GM12892 (cell line): ENCODE data around the gene ITIH4.

ENCODE experiments used
- POLR2A ChIP-seq: IDR thresholded peaks from 2 replicates; pipeline ENCODE4 v1.6.1; 2011; ENCODE audit warnings: low read depth, low read length, control low read depth
- POLR2AphosphoS5 ChIP-seq: IDR thresholded peaks from 2 replicates; pipeline ENCODE4 v1.6.1; 2011; ENCODE audit warnings: low read depth, low read length, control low read depth
- TAF1 ChIP-seq: IDR thresholded peaks from 2 replicates; pipeline ENCODE4 v1.6.1; 2011; ENCODE audit warnings: low read depth, mild to moderate bottlenecking, control low read depth, low read length, borderline replicate concordance

DNA sequence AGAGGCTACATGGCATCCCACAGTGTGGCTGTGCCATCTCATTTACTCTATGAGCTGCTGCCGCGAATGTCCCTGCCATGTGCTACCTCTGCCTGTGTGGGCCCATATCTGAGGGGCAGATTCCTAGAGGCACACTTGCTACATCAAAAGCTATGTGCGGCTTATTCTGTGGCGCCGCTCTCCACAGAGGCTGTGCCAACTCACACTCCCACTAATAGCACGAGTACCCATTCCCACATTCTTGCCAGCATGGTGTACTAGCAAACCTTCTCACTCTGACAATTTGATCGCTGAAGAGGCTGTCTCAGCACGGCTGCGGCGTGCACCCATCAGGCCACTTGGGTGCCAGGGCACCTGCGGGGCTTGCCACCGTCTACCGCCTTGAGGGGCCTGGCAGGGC, 35.5 kb upstream of the ITIH4 start:
- TF ChIP-seq POLR2A = no peak
- no peak for TF ChIP-seq POLR2AphosphoS5
- no peak for TF ChIP-seq TAF1
